Activated CD4-positive, alpha-beta memory T cell treated with anti-CD3 and anti-CD28 coated beads, Interleukin-2, amount 10 ng/mL, durations not matched to agents 7 days and 5 days (primary cell): ENCODE data around the gene ENTPD7. TPM values are rescaled to one million over a fixed set of nuclear protein-coding genes. Genes with fewer than 3 reads are reported as not detected.
"Not testable (repeated sequence)": the region's sequence is repeated elsewhere in the genome, so short reads cannot be mapped to it uniquely, and the experiment has no call there.

Experiments
- CTCF ChIA-PET: fragments of 350-600 bp; sonication (Branson Sonifier 250); formaldehyde crosslinking; loops from one replicate; lab custom pipeline; 2021; ENCODE audit warnings: antibody characterized with exemption, inconsistent platforms; lab: Charles Lee
- POLR2A ChIA-PET: fragments of 350-600 bp; sonication (Branson Sonifier 250); formaldehyde crosslinking; loops from one replicate; lab custom pipeline; 2021; ENCODE audit warnings: antibody characterized with exemption; lab: Charles Lee
- DNase-seq: peaks from one replicate; pipeline ENCODE4 v3.0.0-alpha.2; 2020
- H3K27ac Mint-ChIP-seq: one replicate; pipeline ENCODE4 v1.8.0; 2021; ENCODE audit warnings: mild to moderate bottlenecking, mixed read lengths
- H3K27me3 Mint-ChIP-seq: one replicate; pipeline ENCODE4 v1.8.0; 2021; ENCODE audit warnings: mixed read lengths
- H3K36me3 Mint-ChIP-seq: one replicate; pipeline ENCODE4 v1.8.0; 2021; ENCODE audit warnings: low read depth, mixed read lengths
- H3K4me1 Mint-ChIP-seq: one replicate; pipeline ENCODE4 v1.8.0; 2021; ENCODE audit warnings: mixed read lengths
- H3K4me3 Mint-ChIP-seq: one replicate; pipeline ENCODE4 v1.8.0; 2021; ENCODE audit warnings: mild to moderate bottlenecking, mixed read lengths
- H3K9me3 Mint-ChIP-seq: one replicate; pipeline ENCODE4 v1.8.0; 2021; ENCODE audit warnings: mixed read lengths
- total RNA-seq, 2 experiments: library from RNA; stranded (reverse); gene quantifications; one replicate each; pipeline ENCODE4 v1.2.3, GENCODE V29; 2021

The ENTPD7 gene
- total RNA-seq, 2 experiments from 2014 or later = 4.1 to 4.3 TPM

DNA sequence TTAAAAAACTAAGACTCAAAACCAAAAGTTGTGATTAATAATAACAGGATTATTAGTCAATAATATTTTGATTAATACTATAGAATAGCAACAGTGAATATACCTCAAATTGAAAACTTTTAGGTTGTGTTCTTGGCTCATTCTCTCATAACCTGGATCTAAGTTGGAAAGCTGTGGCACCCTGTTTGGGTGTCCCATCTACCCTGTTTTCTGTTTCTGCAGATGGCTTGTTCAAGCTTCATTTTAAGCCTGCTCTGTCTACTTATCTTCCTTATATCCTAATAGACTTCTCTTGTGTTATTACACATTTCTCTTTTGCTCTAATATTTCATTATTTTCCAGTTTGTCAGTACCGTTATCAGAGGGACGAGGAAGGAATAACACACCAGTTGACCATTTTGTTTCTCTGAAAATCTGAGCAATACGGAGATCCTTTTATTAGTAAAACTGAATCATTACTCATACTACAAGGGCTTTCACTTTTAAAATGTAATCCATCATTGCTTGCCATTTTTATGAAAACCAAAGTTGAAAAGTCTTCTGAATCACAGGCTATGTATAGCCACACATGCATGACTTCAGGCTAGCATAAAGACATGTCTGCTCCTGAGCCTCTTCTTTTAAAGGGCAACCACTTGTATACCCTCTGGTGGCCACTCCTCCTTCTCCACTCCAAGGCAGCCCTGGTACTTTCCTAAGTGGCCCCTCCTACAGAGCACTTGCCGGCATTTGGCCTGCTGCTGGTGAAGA is 50.3 kb downstream of the ENTPD7 start:
- H3K36me3 Mint-ChIP-seq = peaks cover 23% of the 10 kb centered on the region
- no peak overlapping the region for H3K27ac Mint-ChIP-seq
- ChIA-PET POLR2A (no interaction called here), CTCF (interaction anchor here (0.6 to 2.1 kb wide), 2 partner anchors 76 to 274 kb away, joined by 3 to 8 read pairs; no protein-coding TSS in a partner anchor)
- no peaks in the 10 kb centered on the region for H3K9me3 Mint-ChIP-seq
- no peak for DNase-seq
- H3K4me3 Mint-ChIP-seq = no peak overlapping the region
- no peaks in the 10 kb centered on the region for H3K27me3 Mint-ChIP-seq
- H3K4me1 Mint-ChIP-seq = peaks cover 6% of the 10 kb centered on the region

DNA sequence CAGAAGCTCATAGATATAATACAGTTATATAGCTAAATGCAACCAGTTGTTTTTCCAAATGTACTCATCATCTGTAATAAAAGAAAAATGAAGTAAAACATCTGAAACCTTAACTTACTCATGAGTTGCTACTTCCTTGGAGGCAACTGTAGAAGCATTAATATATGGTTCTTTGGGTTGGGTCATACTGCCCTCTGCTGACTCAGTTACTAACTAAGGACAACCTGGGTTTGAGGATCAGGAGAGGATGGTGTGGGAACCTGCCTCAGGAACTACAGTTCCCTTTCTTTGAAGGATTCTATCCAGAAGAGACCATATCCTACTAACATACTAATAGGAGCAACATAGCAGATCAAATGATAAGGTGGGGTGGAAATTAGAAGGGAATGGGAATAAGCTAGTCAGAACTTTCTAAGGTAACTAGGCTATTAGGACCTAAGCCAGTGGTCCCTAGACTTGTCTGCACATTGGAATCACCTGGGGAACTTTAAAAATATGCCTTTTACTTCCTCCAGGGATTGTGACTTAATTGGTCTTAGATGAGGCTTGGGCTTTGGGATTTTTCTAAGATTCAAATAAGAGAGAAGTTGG is 51.9 kb downstream of the ENTPD7 start:
- Mint-ChIP-seq H3K4me3 (no peak overlapping the region), H3K27ac (no peak overlapping the region), H3K36me3 (peaks cover 28% of the 10 kb centered on the region), H3K27me3 (no peaks in the 10 kb centered on the region), H3K4me1 (peaks cover 6% of the 10 kb centered on the region), H3K9me3 (no peaks in the 10 kb centered on the region)
- ChIA-PET POLR2A (no interaction called here), CTCF (interaction anchor here (0.6 to 2.4 kb wide), 7 partner anchors 10 to 275 kb away, joined by 3 to 8 read pairs (median 4); partner anchors contain the start of genes COX15 and CUTC)
- peak; percentile 25 for DNase-seq

GRCh38 chr10:99714446-99714845 is 55.1 kb downstream of the ENTPD7 start:
- H3K9me3 Mint-ChIP-seq = no peaks in the 10 kb centered on the region
- POLR2A ChIA-PET = no interaction called here
- H3K27me3 Mint-ChIP-seq = no peaks in the 10 kb centered on the region
- H3K27ac Mint-ChIP-seq = no peak overlapping the region
- no peak for DNase-seq
- H3K36me3 Mint-ChIP-seq = peaks cover 47% of the 10 kb centered on the region
- H3K4me3 Mint-ChIP-seq = no peak overlapping the region
- CTCF ChIA-PET = no interaction called here
- peaks cover 6% of the 10 kb centered on the region for H3K4me1 Mint-ChIP-seq

GRCh38 chr10:99720387-99720786 is 61.1 kb downstream of the ENTPD7 start:
- H3K27ac Mint-ChIP-seq = no peak overlapping the region
- H3K27me3 Mint-ChIP-seq = no peaks in the 10 kb centered on the region
- peaks cover 66% of the 10 kb centered on the region for H3K36me3 Mint-ChIP-seq
- CTCF ChIA-PET = interaction anchor here (2.7 kb wide), 1 partner anchor 9 kb away, joined by 8 read pairs; no protein-coding TSS in a partner anchor
- DNase-seq = no peak
- H3K4me1 Mint-ChIP-seq = no peaks in the 10 kb centered on the region
- POLR2A ChIA-PET = interaction anchor here (1.5 kb wide), 1 partner anchor 10 kb away, joined by 4 read pairs; no protein-coding TSS in a partner anchor
- H3K4me3 Mint-ChIP-seq = no peak overlapping the region
- H3K9me3 Mint-ChIP-seq = no peaks in the 10 kb centered on the region

DNA sequence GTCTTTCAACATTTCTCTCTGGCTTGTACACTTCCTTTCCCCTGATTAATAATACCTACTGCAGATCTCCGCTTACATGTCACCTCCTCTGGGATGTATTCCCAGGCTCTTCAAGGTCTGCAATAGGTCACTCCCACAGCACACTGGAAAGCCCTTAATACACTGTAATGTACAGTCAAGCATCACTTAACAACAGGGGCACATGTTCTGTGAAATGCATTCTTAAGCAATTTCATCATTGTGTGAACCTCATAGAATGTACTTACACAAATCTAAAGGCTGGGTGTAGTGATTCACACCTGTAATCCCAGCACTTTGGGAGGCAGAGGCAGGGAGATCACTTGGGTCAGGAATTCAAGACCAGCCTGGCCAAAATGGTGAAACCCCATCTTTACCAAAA is 70.7 kb downstream of the ENTPD7 start:
- POLR2A ChIA-PET = interaction anchor here (1.5 to 3.4 kb wide), 3 partner anchors 9 to 70 kb away, joined by 4 to 24 read pairs (median 18); partner anchors contain the start of gene ENTPD7
- peaks cover 39% of the 10 kb centered on the region for H3K36me3 Mint-ChIP-seq
- no peak overlapping the region for H3K27ac Mint-ChIP-seq
- H3K27me3 Mint-ChIP-seq = no peaks in the 10 kb centered on the region
- H3K9me3 Mint-ChIP-seq = no peaks in the 10 kb centered on the region
- CTCF ChIA-PET = no interaction called here
- H3K4me1 Mint-ChIP-seq = peaks cover 30% of the 10 kb centered on the region
- H3K4me3 Mint-ChIP-seq = no peak overlapping the region
- no peak for DNase-seq

- H3K9me3 Mint-ChIP-seq = no peaks in the 10 kb centered on the region
- peak overlapping the region; percentile 100 for H3K27ac Mint-ChIP-seq
- H3K4me1 Mint-ChIP-seq = peaks cover 36% of the 10 kb centered on the region
- no peaks in the 10 kb centered on the region for H3K27me3 Mint-ChIP-seq
- no peak for DNase-seq
- H3K4me3 Mint-ChIP-seq = peak overlapping the region; percentile 100
- POLR2A ChIA-PET = interaction anchor here (1.0 to 3.4 kb wide), 15 partner anchors 9 to 804 kb away, joined by 3 to 38 read pairs (median 5); partner anchors contain the start of genes DNMBP, ENTPD7, HIF1AN and SLC25A28
- peaks cover 36% of the 10 kb centered on the region for H3K36me3 Mint-ChIP-seq
- CTCF ChIA-PET = interaction anchor here (0.8 to 2.3 kb wide), 9 partner anchors 10 to 278 kb away, joined by 3 to 15 read pairs (median 7); partner anchors contain the start of genes DNMBP and ENTPD7
Measured at GRCh38 chr10:99731306-99732032, 72.2 kb downstream of the ENTPD7 start.

DNA sequence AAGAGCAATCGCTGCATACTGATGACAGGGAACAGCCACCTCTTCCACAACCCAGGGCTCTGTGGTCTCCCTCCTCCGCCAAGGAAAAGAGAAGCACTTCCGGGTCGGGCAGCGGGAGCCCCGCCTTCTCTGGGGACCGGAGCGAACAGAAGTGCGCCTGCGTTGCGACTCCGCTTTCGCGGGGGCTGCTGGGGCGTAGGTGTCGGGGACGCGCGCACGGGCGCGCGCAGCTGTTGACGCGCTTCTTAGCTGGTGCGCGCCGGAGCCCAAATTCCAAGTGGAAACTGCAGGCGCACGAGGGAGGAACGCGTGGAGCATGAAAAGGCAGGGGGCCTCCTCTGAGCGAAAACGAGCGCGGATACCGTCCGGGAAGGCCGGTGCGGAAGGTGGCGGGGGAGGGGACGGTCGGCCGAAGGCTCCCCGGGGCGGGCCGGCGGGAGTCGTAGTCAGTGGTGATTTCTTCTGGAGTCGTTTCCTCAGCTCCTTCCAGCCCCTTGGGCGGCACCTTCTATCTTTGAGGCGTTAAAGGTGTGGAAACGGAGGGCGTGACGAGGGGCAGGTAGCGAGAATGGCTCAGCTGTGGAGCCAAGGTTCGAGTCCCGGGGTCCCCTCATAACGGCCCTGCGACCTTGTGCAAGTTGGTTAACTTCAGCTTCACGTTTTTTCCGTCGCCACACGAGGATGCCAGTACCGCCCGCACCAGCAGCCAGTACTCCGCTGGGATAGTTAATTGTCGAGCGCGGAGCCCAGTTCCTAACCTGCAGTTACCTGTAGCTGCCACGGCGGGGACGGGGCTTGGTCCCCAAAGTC is 72.9 kb downstream of the ENTPD7 start, which contains the start of the genes COX15 and CUTC:
TSS of gene COX15 (minus strand) at position 95 of the 810 bp plus-strand sequence. CDS start at position 17, 78 bp downstream.
TSS of gene CUTC (plus strand) at position 202 of the 810 bp plus-strand sequence. CDS start at position 317, 115 bp downstream.
- ChIA-PET CTCF (interaction anchor here (0.6 to 2.3 kb wide), 15 partner anchors 11 to 1266 kb away, joined by 3 to 15 read pairs (median 5); partner anchors contain the start of genes DNMBP and ENTPD7), POLR2A (interaction anchor here (0.6 to 3.4 kb wide), 22 partner anchors 9 to 804 kb away, joined by 3 to 38 read pairs (median 4); partner anchors contain the start of genes DNMBP, ENTPD7, GOT1 and HIF1AN)
- peaks cover 41% of the 10 kb centered on the region for H3K36me3 Mint-ChIP-seq
- peak within 1 kb of the TSS; percentile 100 for H3K27ac Mint-ChIP-seq
- H3K4me3 Mint-ChIP-seq = peak within 1 kb of the TSS; percentile 100
- DNase-seq = peak; percentile 96
- H3K9me3 Mint-ChIP-seq = no peaks in the 10 kb centered on the region
- H3K27me3 Mint-ChIP-seq = no peaks in the 10 kb centered on the region
- H3K4me1 Mint-ChIP-seq = peaks cover 37% of the 10 kb centered on the region

GRCh38 chr10:99733366-99733765 is 74.1 kb downstream of the ENTPD7 start:
- no peak overlapping the region for H3K27ac Mint-ChIP-seq
- H3K9me3 Mint-ChIP-seq = no peaks in the 10 kb centered on the region
- ChIA-PET CTCF (interaction anchor here (1.7 to 2.3 kb wide), 8 partner anchors 9 to 276 kb away, joined by 3 to 15 read pairs (median 7); partner anchors contain the start of genes DNMBP and ENTPD7), POLR2A (interaction anchor here (1.4 to 3.4 kb wide), 4 partner anchors 74 to 312 kb away, joined by 3 to 24 read pairs (median 10); partner anchors contain the start of gene ENTPD7)
- peak overlapping the region; percentile 53 for H3K4me3 Mint-ChIP-seq
- H3K36me3 Mint-ChIP-seq = peaks cover 47% of the 10 kb centered on the region
- no peaks in the 10 kb centered on the region for H3K27me3 Mint-ChIP-seq
- peaks cover 38% of the 10 kb centered on the region for H3K4me1 Mint-ChIP-seq
- no peak for DNase-seq

DNA sequence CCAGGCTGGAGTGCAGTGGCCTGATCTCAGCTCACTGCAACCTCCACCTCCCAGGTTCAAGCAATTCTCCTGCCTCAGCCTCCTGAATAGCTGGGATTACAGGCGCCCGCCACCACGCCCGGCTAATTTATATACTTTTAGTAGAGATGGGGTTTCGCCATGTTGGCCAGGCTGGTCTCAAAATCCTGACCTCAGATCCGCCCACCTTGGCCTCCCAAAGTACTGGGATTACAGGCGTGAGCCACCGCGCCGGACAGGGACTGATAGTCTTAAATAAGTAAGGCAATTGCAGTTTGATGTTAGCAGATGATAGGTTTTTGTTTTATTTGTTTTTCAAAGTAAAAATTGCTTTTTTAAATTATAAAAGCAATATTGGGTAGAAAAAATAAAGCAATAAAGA is 74.8 kb downstream of the ENTPD7 start:
- POLR2A ChIA-PET, H3K27me3 Mint-ChIP-seq, H3K27ac Mint-ChIP-seq, DNase-seq, H3K4me3 Mint-ChIP-seq, H3K9me3 Mint-ChIP-seq: not testable (repeated sequence)
- Mint-ChIP-seq H3K36me3 (peaks cover 50% of the 10 kb centered on the region), H3K4me1 (peaks cover 36% of the 10 kb centered on the region)
- CTCF ChIA-PET = interaction anchor here (2.0 kb wide), 1 partner anchor 112 kb away, joined by 7 read pairs; no protein-coding TSS in a partner anchor

DNA sequence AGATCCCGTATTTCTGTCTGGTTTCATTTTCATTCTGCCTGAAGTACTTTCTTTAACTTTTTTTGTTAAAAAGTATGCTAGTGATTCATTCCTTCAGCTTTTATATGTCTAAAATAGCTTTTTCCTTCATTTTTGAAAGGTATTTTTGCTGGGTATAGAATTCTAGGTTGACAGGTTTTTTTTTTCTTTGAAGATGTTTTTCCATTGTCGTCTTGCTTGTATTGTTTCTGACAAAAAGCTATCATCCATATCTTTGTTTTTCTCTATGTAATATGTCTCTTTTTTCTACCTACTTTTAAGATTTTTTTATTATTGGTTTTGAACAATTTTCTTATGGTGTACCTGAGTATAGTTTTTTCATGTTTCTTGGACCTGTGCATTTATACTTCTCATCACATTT is 81.0 kb downstream of the ENTPD7 start:
- Mint-ChIP-seq H3K27me3 (no peaks in the 10 kb centered on the region), H3K4me1 (peaks cover 12% of the 10 kb centered on the region), H3K9me3 (peaks cover 16% of the 10 kb centered on the region), H3K4me3 (no peak overlapping the region), H3K36me3 (peaks cover 84% of the 10 kb centered on the region), H3K27ac (no peak overlapping the region)
- POLR2A ChIA-PET = interaction anchor here (1.8 to 3.1 kb wide), 2 partner anchors 9 to 12 kb away, joined by 4 to 18 read pairs; partner anchors contain the start of genes COX15 and CUTC
- DNase-seq = no peak
- CTCF ChIA-PET = no interaction called here

- CTCF ChIA-PET = interaction anchor here (3.1 kb wide), 1 partner anchor 8 kb away, joined by 15 read pairs; the partner anchor contains the start of genes COX15 and CUTC
- H3K9me3 Mint-ChIP-seq = peaks cover 16% of the 10 kb centered on the region
- H3K27me3 Mint-ChIP-seq = no peaks in the 10 kb centered on the region
- H3K4me3 Mint-ChIP-seq = no peak overlapping the region
- no peak for DNase-seq
- peaks cover 81% of the 10 kb centered on the region for H3K36me3 Mint-ChIP-seq
- H3K27ac Mint-ChIP-seq = no peak overlapping the region
- H3K4me1 Mint-ChIP-seq = peaks cover 8% of the 10 kb centered on the region
- POLR2A ChIA-PET = interaction anchor here (0.6 to 3.1 kb wide), 4 partner anchors 10 to 120 kb away, joined by 3 to 18 read pairs (median 4); partner anchors contain the start of genes COX15 and CUTC
Measured at GRCh38 chr10:99740933-99741559, 81.7 kb downstream of the ENTPD7 start.
